ENCODE data around the gene MIX23.

- TF ChIP-seq POLR2A (IDR thresholded peaks at IDR 0.05) (no peak), CTCF (IDR thresholded peaks at IDR 0.05 in 8 of 11, conservative IDR thresholded peaks at IDR 0.05 in 3 of 11) (no peak)
These were observed 13.5 kb upstream of the MIX23 start for GRCh38 chr3:122396511-122396910.

All from spleen (tissue), 7 donors.